ENCODE data around the gene KCNK16.

DNA sequence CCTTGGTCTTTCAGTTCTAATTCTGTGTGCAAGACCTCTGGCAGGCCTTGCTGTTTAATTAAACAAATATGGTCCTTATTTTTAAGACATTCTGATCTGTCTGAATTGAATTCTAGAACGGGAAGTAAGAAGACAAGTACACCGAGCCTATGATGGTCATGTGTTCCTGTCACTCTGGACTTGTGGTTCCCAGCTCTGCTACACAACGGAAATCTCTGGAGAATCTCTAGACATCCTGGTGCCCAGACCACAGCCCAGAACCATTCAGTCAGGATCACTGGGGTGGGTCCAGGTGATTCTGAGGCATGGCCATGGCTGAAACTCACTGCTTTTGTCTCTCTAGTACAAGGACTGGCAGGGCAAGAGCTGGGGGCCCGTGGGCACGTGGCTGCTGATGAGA lies 15.9 kb upstream of the KCNK16 start:
- TF ChIP-seq, protein P1, sequence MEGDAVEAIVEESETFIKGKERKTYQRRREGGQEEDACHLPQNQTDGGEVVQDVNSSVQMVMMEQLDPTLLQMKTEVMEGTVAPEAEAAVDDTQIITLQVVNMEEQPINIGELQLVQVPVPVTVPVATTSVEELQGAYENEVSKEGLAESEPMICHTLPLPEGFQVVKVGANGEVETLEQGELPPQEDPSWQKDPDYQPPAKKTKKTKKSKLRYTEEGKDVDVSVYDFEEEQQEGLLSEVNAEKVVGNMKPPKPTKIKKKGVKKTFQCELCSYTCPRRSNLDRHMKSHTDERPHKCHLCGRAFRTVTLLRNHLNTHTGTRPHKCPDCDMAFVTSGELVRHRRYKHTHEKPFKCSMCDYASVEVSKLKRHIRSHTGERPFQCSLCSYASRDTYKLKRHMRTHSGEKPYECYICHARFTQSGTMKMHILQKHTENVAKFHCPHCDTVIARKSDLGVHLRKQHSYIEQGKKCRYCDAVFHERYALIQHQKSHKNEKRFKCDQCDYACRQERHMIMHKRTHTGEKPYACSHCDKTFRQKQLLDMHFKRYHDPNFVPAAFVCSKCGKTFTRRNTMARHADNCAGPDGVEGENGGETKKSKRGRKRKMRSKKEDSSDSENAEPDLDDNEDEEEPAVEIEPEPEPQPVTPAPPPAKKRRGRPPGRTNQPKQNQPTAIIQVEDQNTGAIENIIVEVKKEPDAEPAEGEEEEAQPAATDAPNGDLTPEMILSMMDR (IDR thresholded peaks at IDR 0.05), result no peak
- TF ChIP-seq POLR2A (IDR thresholded peaks at IDR 0.05), result no peak
